ENCODE results near the gene ENOSF1. TPM values are rescaled to one million over a fixed set of nuclear protein-coding genes. Genes with fewer than 3 reads are reported as not detected.
A peak's percentile ranks its signal among the peaks of the same experiment; 100 is the strongest.

Gene ENOSF1
- total RNA-seq, 2 donors from 2014 or later: 57.4 to 69.3 TPM

GRCh38 chr18:677145-677544 lies 35.3 kb downstream of the ENOSF1 start:
- DNase-seq (no peak), ATAC-seq (no peak)
- H3K4me1 Mint-ChIP-seq: peaks cover 14% of the 10 kb centered on the region
- H3K36me3 Mint-ChIP-seq (ENCODE audit: low read depth): peaks cover 11% of the 10 kb centered on the region
- H3K27ac Mint-ChIP-seq: peak overlapping the region; percentile 54
- no peak overlapping the region for H3K4me3 Mint-ChIP-seq
- H3K27me3 Mint-ChIP-seq: no peaks in the 10 kb centered on the region
- no peaks in the 10 kb centered on the region for H3K9me3 ChIP-seq (ENCODE audit: control insufficient read depth, low read length, poor library complexity, severe bottlenecking)

DNA sequence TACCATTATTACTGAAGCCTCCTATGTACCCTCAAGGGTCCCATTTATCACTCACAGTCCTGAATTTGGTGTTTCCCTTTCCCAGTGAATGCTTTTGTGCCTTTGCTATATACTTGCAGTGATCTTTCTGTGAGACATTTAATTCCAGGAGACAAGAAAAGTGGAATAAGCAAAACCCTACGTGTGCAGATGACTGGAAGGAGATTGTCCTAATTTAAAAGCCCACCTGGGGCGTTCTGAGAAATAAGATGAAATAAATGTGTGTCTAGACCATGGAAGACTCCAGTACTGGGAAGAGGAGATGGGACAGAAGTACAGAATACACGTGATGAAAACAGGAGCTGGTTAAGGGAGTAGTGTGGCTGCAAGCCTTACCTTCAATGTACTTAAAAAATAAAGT lies 35.7 kb downstream of the ENOSF1 start:
- ATAC-seq: no peak
- H3K4me1 Mint-ChIP-seq: peaks cover 10% of the 10 kb centered on the region
- peaks cover 10% of the 10 kb centered on the region for H3K36me3 Mint-ChIP-seq (ENCODE audit: low read depth)
- H3K4me3 Mint-ChIP-seq: no peak overlapping the region
- DNase-seq: no peak
- no peaks in the 10 kb centered on the region for H3K27me3 Mint-ChIP-seq
- peak overlapping the region; percentile 54 for H3K27ac Mint-ChIP-seq
- no peaks in the 10 kb centered on the region for H3K9me3 ChIP-seq (ENCODE audit: control insufficient read depth, low read length, poor library complexity, severe bottlenecking)

DNA sequence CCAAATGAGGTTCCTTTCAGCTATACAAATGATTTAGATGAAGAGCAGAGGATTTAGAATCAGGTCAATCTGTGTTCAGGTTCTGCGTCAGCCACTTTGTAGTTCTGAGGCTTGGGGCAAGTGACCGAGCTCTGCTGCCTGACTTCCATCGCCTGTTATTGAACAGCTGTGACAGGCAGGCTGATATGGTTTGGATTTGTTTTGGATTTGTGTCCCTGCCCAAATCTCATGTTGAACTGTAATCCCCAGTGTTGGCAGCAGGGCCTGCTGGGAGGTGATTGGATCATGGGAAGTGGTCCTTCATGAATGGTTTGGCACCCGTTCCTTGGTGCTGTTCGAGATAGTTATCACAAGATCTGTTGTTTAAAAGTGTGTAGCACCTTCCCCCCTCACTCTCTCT lies 36.4 kb downstream of the ENOSF1 start:
- ATAC-seq (no peak), DNase-seq (no peak)
- H3K36me3 Mint-ChIP-seq (ENCODE audit: low read depth): peaks cover 8% of the 10 kb centered on the region
- peak overlapping the region; percentile 54 for H3K27ac Mint-ChIP-seq
- H3K4me3 Mint-ChIP-seq: no peak overlapping the region
- H3K4me1 Mint-ChIP-seq: peaks cover 6% of the 10 kb centered on the region
- H3K27me3 Mint-ChIP-seq: no peaks in the 10 kb centered on the region
- no peaks in the 10 kb centered on the region for H3K9me3 ChIP-seq (ENCODE audit: control insufficient read depth, low read length, poor library complexity, severe bottlenecking)

DNA sequence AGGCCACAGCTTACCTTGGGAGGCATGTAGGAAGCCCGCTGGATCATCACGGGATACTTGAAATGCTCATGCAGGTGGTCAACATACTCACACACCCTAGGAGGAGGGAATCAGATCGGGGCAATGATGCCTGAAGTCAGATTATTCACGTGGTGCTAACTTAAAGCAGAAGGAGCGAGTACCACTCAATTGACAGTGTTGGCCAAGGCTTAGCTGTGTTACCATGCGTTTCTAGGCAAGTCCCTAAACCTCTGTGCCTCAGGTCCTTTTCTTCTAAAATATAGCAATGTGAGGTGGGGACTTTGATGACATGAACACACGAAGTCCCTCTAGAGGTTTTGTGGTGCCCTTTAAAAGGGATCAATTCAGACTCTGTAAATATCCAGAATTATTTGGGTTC lies 37.1 kb downstream of the ENOSF1 start:
- DNase-seq (no peak), ATAC-seq (no peak)
- no peak overlapping the region for H3K27ac Mint-ChIP-seq
- no peak overlapping the region for H3K4me3 Mint-ChIP-seq
- H3K36me3 Mint-ChIP-seq (ENCODE audit: low read depth): peaks cover 8% of the 10 kb centered on the region
- H3K9me3 ChIP-seq (ENCODE audit: control insufficient read depth, low read length, poor library complexity, severe bottlenecking): no peaks in the 10 kb centered on the region
- H3K4me1 Mint-ChIP-seq: peaks cover 6% of the 10 kb centered on the region
- no peaks in the 10 kb centered on the region for H3K27me3 Mint-ChIP-seq

DNA sequence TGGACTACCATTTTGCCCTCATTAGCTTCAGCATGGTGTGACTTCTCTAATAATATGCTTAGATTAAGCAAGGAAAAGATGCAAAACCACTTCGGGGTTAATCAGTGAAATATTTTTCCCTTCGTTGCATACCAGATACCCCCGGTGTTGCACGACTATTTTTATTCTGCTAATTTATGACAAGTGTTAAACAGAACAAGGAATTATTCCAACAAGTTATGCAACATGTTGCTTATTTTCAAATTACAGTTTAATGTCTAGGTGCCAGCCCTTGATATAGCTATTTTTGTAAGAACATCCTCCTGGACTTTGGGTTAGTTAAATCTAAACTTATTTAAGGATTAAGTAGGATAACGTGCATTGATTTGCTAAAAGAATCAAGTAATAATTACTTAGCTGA lies 38.7 kb downstream of the ENOSF1 start:
- peaks cover 8% of the 10 kb centered on the region for H3K36me3 Mint-ChIP-seq (ENCODE audit: low read depth)
- DNase-seq: no peak
- ATAC-seq: no peak

DNA sequence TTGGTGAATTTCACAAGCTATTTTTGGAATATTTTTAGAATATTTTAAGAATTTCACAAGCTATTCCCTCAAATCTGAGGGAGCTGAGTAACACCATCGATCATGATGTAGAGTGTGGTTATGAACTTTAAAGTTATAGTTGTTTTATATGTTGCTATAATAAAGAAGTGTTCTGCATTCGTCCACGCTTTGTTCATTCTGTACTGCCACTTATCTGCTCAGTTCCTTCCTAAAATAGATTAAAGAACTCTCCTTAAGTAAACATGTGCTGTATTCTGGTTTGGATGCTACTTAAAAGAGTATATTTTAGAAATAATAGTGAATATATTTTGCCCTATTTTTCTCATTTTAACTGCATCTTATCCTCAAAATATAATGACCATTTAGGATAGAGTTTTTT lies 39.1 kb downstream of the ENOSF1 start:
- H3K9me3 ChIP-seq (ENCODE audit: control insufficient read depth, low read length, poor library complexity, severe bottlenecking): no peaks in the 10 kb centered on the region
- ATAC-seq: no peak
- no peak for DNase-seq
- Mint-ChIP-seq H3K27me3 (no peaks in the 10 kb centered on the region), H3K4me3 (no peak overlapping the region), H3K4me1 (peaks cover 4% of the 10 kb centered on the region), H3K27ac (no peak overlapping the region), H3K36me3 (ENCODE audit: low read depth) (peaks cover 8% of the 10 kb centered on the region)

More for the DNA sequence above, 38.7 kb downstream of the ENOSF1 start:
- H3K27me3 Mint-ChIP-seq: no peaks in the 10 kb centered on the region
- H3K27ac Mint-ChIP-seq: no peak overlapping the region
- H3K4me3 Mint-ChIP-seq: no peak overlapping the region
- H3K9me3 ChIP-seq (ENCODE audit: control insufficient read depth, low read length, poor library complexity, severe bottlenecking): no peaks in the 10 kb centered on the region
- H3K4me1 Mint-ChIP-seq: peaks cover 4% of the 10 kb centered on the region

DNA sequence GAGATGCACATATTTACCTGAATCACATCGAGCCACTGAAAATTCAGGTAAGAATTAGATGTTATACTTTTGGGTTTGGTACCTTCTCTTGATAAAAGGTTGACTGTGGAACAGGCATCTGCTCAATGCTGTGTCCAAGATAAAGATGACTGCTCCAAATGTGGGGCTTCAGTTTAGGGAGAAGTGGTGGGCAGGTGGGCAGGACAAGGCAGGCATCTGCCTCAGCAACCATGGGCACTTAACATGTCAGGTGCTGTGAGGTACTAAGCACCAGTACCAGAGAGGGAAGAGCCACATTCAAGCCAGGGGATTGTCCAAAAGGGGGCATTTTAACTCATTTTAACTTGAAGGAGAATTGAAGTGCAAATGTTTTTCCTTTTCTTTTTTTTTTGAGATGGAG lies 41.0 kb downstream of the ENOSF1 start:
- Mint-ChIP-seq H3K27ac (no peak overlapping the region), H3K4me3 (no peak overlapping the region), H3K4me1 (peaks cover 2% of the 10 kb centered on the region), H3K27me3 (no peaks in the 10 kb centered on the region), H3K36me3 (ENCODE audit: low read depth) (peaks cover 4% of the 10 kb centered on the region)
- no peak for ATAC-seq
- no peaks in the 10 kb centered on the region for H3K9me3 ChIP-seq (ENCODE audit: control insufficient read depth, low read length, poor library complexity, severe bottlenecking)
- DNase-seq: no peak

DNA sequence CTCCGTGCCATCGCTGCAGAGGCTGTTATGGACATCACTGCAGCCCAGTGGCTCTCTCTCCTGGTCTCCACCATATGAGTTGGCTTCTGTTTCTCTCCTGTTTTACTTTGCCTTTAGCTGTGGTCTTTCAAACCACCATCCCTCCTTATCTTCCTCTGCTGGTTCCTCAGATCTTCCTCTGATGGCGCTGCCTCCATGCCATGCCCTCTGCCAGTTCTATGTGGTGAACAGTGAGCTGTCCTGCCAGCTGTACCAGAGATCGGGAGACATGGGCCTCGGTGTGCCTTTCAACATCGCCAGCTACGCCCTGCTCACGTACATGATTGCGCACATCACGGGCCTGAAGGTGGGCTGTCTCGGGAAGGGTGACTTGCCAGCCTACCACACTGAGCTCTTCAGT lies 41.9 kb downstream of the ENOSF1 start:
- H3K9me3 ChIP-seq (ENCODE audit: control insufficient read depth, low read length, poor library complexity, severe bottlenecking): no peaks in the 10 kb centered on the region
- Mint-ChIP-seq H3K27me3 (no peaks in the 10 kb centered on the region), H3K4me3 (no peak overlapping the region), H3K27ac (peak overlapping the region; percentile 6), H3K36me3 (ENCODE audit: low read depth) (peaks cover 2% of the 10 kb centered on the region), H3K4me1 (no peaks in the 10 kb centered on the region)
- DNase-seq (no peak), ATAC-seq (no peak)

DNA sequence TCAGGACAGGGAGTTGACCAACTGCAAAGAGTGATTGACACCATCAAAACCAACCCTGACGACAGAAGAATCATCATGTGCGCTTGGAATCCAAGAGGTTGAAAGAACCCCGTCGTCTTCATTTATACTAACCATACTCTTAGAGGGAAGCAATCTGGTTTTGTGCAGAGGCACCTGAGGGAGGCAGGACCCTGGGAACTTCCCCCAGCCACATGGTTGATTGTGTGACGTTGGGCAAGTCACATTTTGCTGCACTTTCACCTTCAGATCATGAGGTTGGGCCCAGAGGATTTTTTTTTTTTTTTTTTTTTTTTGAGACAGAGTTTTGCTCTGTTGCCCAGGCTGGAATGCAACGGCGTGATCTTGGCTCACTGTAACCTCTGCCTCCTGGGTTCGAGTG lies 43.4 kb downstream of the ENOSF1 start:
- no peak for DNase-seq
- H3K9me3 ChIP-seq (ENCODE audit: control insufficient read depth, low read length, poor library complexity, severe bottlenecking): no peaks in the 10 kb centered on the region
- H3K36me3 Mint-ChIP-seq (ENCODE audit: low read depth): peaks cover 2% of the 10 kb centered on the region
- ATAC-seq: no peak
- no peaks in the 10 kb centered on the region for H3K27me3 Mint-ChIP-seq
- no peak overlapping the region for H3K4me3 Mint-ChIP-seq
- H3K27ac Mint-ChIP-seq: no peak overlapping the region
- no peaks in the 10 kb centered on the region for H3K4me1 Mint-ChIP-seq

GRCh38 chr18:668260-668659 lies 44.2 kb downstream of the ENOSF1 start:
- no peak for DNase-seq
- no peak overlapping the region for H3K27ac Mint-ChIP-seq
- H3K36me3 Mint-ChIP-seq (ENCODE audit: low read depth): peaks cover 2% of the 10 kb centered on the region
- H3K27me3 Mint-ChIP-seq: no peaks in the 10 kb centered on the region
- H3K9me3 ChIP-seq (ENCODE audit: control insufficient read depth, low read length, poor library complexity, severe bottlenecking): no peaks in the 10 kb centered on the region
- no peak for ATAC-seq
- no peak overlapping the region for H3K4me3 Mint-ChIP-seq
- H3K4me1 Mint-ChIP-seq: no peaks in the 10 kb centered on the region

GRCh38 chr18:666628-667027 lies 45.8 kb downstream of the ENOSF1 start:
- Mint-ChIP-seq H3K4me1 (no peaks in the 10 kb centered on the region), H3K4me3 (no peak overlapping the region), H3K36me3 (ENCODE audit: low read depth) (no peaks in the 10 kb centered on the region), H3K27me3 (no peaks in the 10 kb centered on the region), H3K27ac (no peak overlapping the region)
- DNase-seq (no peak), ATAC-seq (no peak)
- H3K9me3 ChIP-seq (ENCODE audit: control insufficient read depth, low read length, poor library complexity, severe bottlenecking): no peaks in the 10 kb centered on the region

GRCh38 chr18:666177-666576 lies 46.3 kb downstream of the ENOSF1 start:
- Mint-ChIP-seq H3K27ac (no peak overlapping the region), H3K4me3 (no peak overlapping the region), H3K36me3 (ENCODE audit: low read depth) (no peaks in the 10 kb centered on the region), H3K4me1 (no peaks in the 10 kb centered on the region), H3K27me3 (no peaks in the 10 kb centered on the region)
- no peaks in the 10 kb centered on the region for H3K9me3 ChIP-seq (ENCODE audit: control insufficient read depth, low read length, poor library complexity, severe bottlenecking)
- ATAC-seq: no peak
- no peak for DNase-seq

DNA sequence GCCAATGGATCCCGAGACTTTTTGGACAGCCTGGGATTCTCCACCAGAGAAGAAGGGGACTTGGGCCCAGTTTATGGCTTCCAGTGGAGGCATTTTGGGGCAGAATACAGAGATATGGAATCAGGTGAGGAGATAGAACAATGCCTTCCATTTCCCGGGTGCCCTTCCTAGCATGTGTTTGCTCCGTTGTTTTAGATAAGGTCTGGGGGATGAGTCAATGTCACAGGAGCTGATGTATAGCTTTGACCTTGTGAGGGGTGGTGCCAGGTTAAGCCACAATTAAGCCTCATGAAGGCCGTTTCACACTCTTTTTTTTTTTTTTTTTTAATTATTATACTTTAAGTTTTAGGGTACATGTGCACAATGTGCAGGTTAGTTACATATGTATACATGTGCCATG lies 50.2 kb downstream of the ENOSF1 start:
- no peak for ATAC-seq

GRCh38 chr18:659597-659996 lies 52.8 kb downstream of the ENOSF1 start:
- peaks cover 27% of the 10 kb centered on the region for H3K27me3 Mint-ChIP-seq
- no peak for ATAC-seq
- H3K9me3 ChIP-seq (ENCODE audit: control insufficient read depth, low read length, poor library complexity, severe bottlenecking): no peaks in the 10 kb centered on the region
- peaks cover 9% of the 10 kb centered on the region for H3K4me1 Mint-ChIP-seq
- no peak for DNase-seq
- H3K4me3 Mint-ChIP-seq: peak overlapping the region; percentile 81
- no peak overlapping the region for H3K27ac Mint-ChIP-seq
- H3K36me3 Mint-ChIP-seq (ENCODE audit: low read depth): no peaks in the 10 kb centered on the region

More for the DNA sequence above, 50.2 kb downstream of the ENOSF1 start:
- Mint-ChIP-seq H3K27me3 (peaks cover 15% of the 10 kb centered on the region), H3K36me3 (ENCODE audit: low read depth) (no peaks in the 10 kb centered on the region), H3K4me1 (peaks cover 8% of the 10 kb centered on the region), H3K4me3 (no peak overlapping the region), H3K27ac (no peak overlapping the region)
- no peaks in the 10 kb centered on the region for H3K9me3 ChIP-seq (ENCODE audit: control insufficient read depth, low read length, poor library complexity, severe bottlenecking)
- DNase-seq: no peak

All from T-helper 17 cell (primary cell).